Loucy (cell line): ENCODE measurements around the gene STPG4.

ENCODE experiments used
- H2AFZ ChIP-seq: fragments of 200-600 bp; sonication (generic); 2 replicates; pipeline ENCODE4 v1.6.0; 2016; ENCODE audit warnings: antibody characterized with exemption, mild to moderate bottlenecking, low read length, moderate library complexity
- H3F3A ChIP-seq: fragments of 200-600 bp; 2 replicates; pipeline ENCODE4 v1.6.0; 2016; ENCODE audit warnings: antibody characterized with exemption, low read depth, mild to moderate bottlenecking
- H3K27me3 ChIP-seq: fragments of 200-600 bp; sonication (generic); 2 replicates; pipeline ENCODE4 v1.6.1; 2014; ENCODE audit warnings: low read length, mild to moderate bottlenecking; ENCODE audit not compliant: insufficient read depth, poor library complexity, severe bottlenecking
- H3K36me3 ChIP-seq: fragments of 200-600 bp; sonication (generic); 2 replicates; pipeline ENCODE4 v1.6.1; 2016; ENCODE audit warnings: low read length; ENCODE audit not compliant: insufficient read depth
- H3K4me1 ChIP-seq: fragments of 200-600 bp; sonication (generic); 2 replicates; pipeline ENCODE4 v1.5.1; 2014; ENCODE audit warnings: low read length, mild to moderate bottlenecking; ENCODE audit not compliant: insufficient read depth, poor library complexity, severe bottlenecking
- H3K4me2 ChIP-seq: fragments of 200-600 bp; sonication (generic); 2 replicates; pipeline ENCODE4 v1.6.0; 2014; ENCODE audit warnings: antibody characterized with exemption, low read length, low read depth, mild to moderate bottlenecking; ENCODE audit not compliant: poor library complexity, severe bottlenecking
- H3K4me3 ChIP-seq: fragments of 200-600 bp; sonication (generic); 2 replicates; pipeline ENCODE4 v1.5.1; 2014; ENCODE audit warnings: low read length, mild to moderate bottlenecking, mixed read lengths; ENCODE audit not compliant: poor library complexity, severe bottlenecking
- H3K79me2 ChIP-seq: fragments of 200-600 bp; sonication (generic); 2 replicates; pipeline ENCODE4 v1.6.1; 2014; ENCODE audit warnings: low read length; ENCODE audit not compliant: insufficient read depth
- H3K9ac ChIP-seq: fragments of 200-600 bp; sonication (generic); 2 replicates; pipeline ENCODE4 v1.6.0; 2014; ENCODE audit warnings: mild to moderate bottlenecking, low read depth, low read length, moderate library complexity; ENCODE audit not compliant: poor library complexity, severe bottlenecking
- H3K9me2 ChIP-seq: fragments of 200-600 bp; sonication (generic); replicated peaks from 2 replicates; pipeline ENCODE4 v1.6.1; 2016; ENCODE audit warnings: low read depth, low read length, mixed read lengths
- H3K9me3 ChIP-seq: fragments of 200-600 bp; sonication (generic); 2 replicates; pipeline ENCODE4 v1.6.1; 2014; ENCODE audit warnings: mild to moderate bottlenecking, antibody characterized with exemption, low read length, low read depth; ENCODE audit not compliant: insufficient read depth
- H4K20me1 ChIP-seq: fragments of 200-600 bp; sonication (generic); 2 replicates; pipeline ENCODE4 v1.6.0; 2014; ENCODE audit warnings: antibody characterized with exemption, low read length, mild to moderate bottlenecking; ENCODE audit not compliant: insufficient read depth, poor library complexity, severe bottlenecking
- CTCF ChIP-seq: fragments of 200-600 bp; sonication (generic); conservative IDR thresholded peaks from 2 replicates; pipeline ENCODE4 v1.5.1; 2014; ENCODE audit warnings: mild to moderate bottlenecking, antibody characterized with exemption, low read length
- EZH2phosphoT487 ChIP-seq: fragments of 200-600 bp; IDR thresholded peaks from 2 replicates; pipeline ENCODE4 v1.6.1; 2018; ENCODE audit warnings: antibody characterized with exemption, mild to moderate bottlenecking, moderate library complexity, borderline replicate concordance

Gene STPG4

GRCh38 chr2:47088371-47089082 lies 66.6 kb downstream of the STPG4 start:
- H2AFZ ChIP-seq: no peak overlapping the region
- no peaks in the 10 kb centered on the region; the same call in 1 of the 2 replicates for H3F3A ChIP-seq
- H4K20me1 ChIP-seq: no peaks in the 10 kb centered on the region
- no peaks in the 10 kb centered on the region for H3K27me3 ChIP-seq
- no peaks in the 10 kb centered on the region for H3K36me3 ChIP-seq
- H3K9me3 ChIP-seq: no peaks in the 10 kb centered on the region
- peak overlapping the region; percentile 4 for H3K4me2 ChIP-seq
- H3K79me2 ChIP-seq: no peaks in the 10 kb centered on the region
- no peak overlapping the region for H3K9ac ChIP-seq
- no peak overlapping the region for H3K4me3 ChIP-seq
- H3K4me1 ChIP-seq: peaks cover 14% of the 10 kb centered on the region
- TF ChIP-seq CTCF: peak; percentile 56
- no peak for TF ChIP-seq EZH2phosphoT487
- no peaks in the 10 kb centered on the region for H3K9me2 ChIP-seq

- no peaks in the 10 kb centered on the region for H3K9me2 ChIP-seq
- H3K9me3 ChIP-seq: no peaks in the 10 kb centered on the region
- H2AFZ ChIP-seq: no peak overlapping the region
- no peaks in the 10 kb centered on the region for H4K20me1 ChIP-seq
- H3K4me2 ChIP-seq: no peak overlapping the region
- H3K36me3 ChIP-seq: no peaks in the 10 kb centered on the region
- no peak overlapping the region for H3K9ac ChIP-seq
- H3K27me3 ChIP-seq: no peaks in the 10 kb centered on the region
- H3K4me3 ChIP-seq: no peak overlapping the region
- no peak for TF ChIP-seq CTCF
- TF ChIP-seq EZH2phosphoT487: no peak
- H3K4me1 ChIP-seq: peaks cover 14% of the 10 kb centered on the region
- no peaks in the 10 kb centered on the region; the same call in 1 of the 2 replicates for H3F3A ChIP-seq
- H3K79me2 ChIP-seq: no peaks in the 10 kb centered on the region
Observed at GRCh38 chr2:47087051-47087450, 68.1 kb downstream of the STPG4 start.

GRCh38 chr2:47086571-47086970 lies 68.5 kb downstream of the STPG4 start:
- no peak overlapping the region; the same call in 1 of the 2 replicates for H2AFZ ChIP-seq
- no peak overlapping the region for H3K4me2 ChIP-seq
- peaks cover 14% of the 10 kb centered on the region for H3K4me1 ChIP-seq

More at GRCh38 chr2:47086571-47086970, 68.5 kb downstream of the STPG4 start:
- no peaks in the 10 kb centered on the region for H3K9me3 ChIP-seq
- no peak overlapping the region for H3K9ac ChIP-seq
- H3K9me2 ChIP-seq: no peaks in the 10 kb centered on the region
- H4K20me1 ChIP-seq: no peaks in the 10 kb centered on the region
- TF ChIP-seq CTCF: no peak
- TF ChIP-seq EZH2phosphoT487: no peak
- no peaks in the 10 kb centered on the region for H3K27me3 ChIP-seq
- H3F3A ChIP-seq: no peaks in the 10 kb centered on the region; the same call in 1 of the 2 replicates
- no peaks in the 10 kb centered on the region for H3K36me3 ChIP-seq
- H3K79me2 ChIP-seq: no peaks in the 10 kb centered on the region
- no peak overlapping the region for H3K4me3 ChIP-seq
